ENCODE results near the gene FRY. TPM values are rescaled to one million over a fixed set of nuclear protein-coding genes. Genes with fewer than 3 reads are reported as not detected.
A peak's percentile ranks its signal among the peaks of the same experiment; 100 is the strongest.

The FRY gene
- total and polyA plus RNA-seq, 9 of the 15 experiments (the other 6 are each of a cell fraction or from before 2014, with no cell fraction given): 0.03 to 0.31 (median 0.11) TPM; not detected in 3

GRCh38 chr13:32315238-32316027, 283.9 kb downstream of the FRY start, which contains the start of the genes BRCA2 and ZAR1L (continued):
- no peak; the same call in 1 of the 2 replicates for TF ChIP-seq CEBPG (CRISPR knock-in tag; IDR thresholded peaks at IDR 0.05)
- no peak for TF ChIP-seq CEBPG (tag; conservative IDR thresholded peaks at IDR 0.05 in 1 of 2, IDR thresholded peaks at IDR 0.05 in 1 of 2)
- no peak for TF ChIP-seq RBM25 (IDR thresholded peaks at IDR 0.05; ENCODE audit: low read depth, low read length, severe bottlenecking)
- no peak for TF ChIP-seq CHD4 (IDR thresholded peaks at IDR 0.05; ENCODE audit: insufficient read depth, insufficient replicate concordance, low read depth, low read length, poor library complexity, severe bottlenecking)
- TF ChIP-seq KHSRP (IDR thresholded peaks at IDR 0.05): no peak
- TF ChIP-seq TCF7L2 (IDR thresholded peaks at IDR 0.05; ENCODE audit: low read depth, low read length): no peak
- TF ChIP-seq MTA3 (IDR thresholded peaks at IDR 0.05; ENCODE audit: borderline replicate concordance): no peak
- peak; percentile 77 for TF ChIP-seq POLR2B (IDR thresholded peaks at IDR 0.05; ENCODE audit: low read depth, partially characterized antibody)

GRCh38 chr13:32316028-32316339, 284.4 kb downstream of the FRY start:
- no peaks in the 10 kb centered on the region for H3K27me3 ChIP-seq (ENCODE audit: control insufficient read depth in 2 of 2, insufficient read depth in 2 of 2, low read length in 2 of 2)
- FAIRE-seq: no peak
- TF ChIP-seq TRIM25 (IDR thresholded peaks at IDR 0.05; ENCODE audit: borderline replicate concordance) (no peak), TRIM24 (IDR thresholded peaks at IDR 0.05) (peak in 1 of 2 experiments; percentile 3; a peak in 1 of 4 replicates), ZNF408 (CRISPR knock-in tag; IDR thresholded peaks at IDR 0.05; ENCODE audit: low read depth) (no peak), ZBTB17 (CRISPR knock-in tag; IDR thresholded peaks at IDR 0.05) (no peak), SIN3A (IDR thresholded peaks at IDR 0.05; ENCODE audit: borderline replicate concordance in 2 of 2, control insufficient read depth in 1 of 2, low read depth in 2 of 2, low read length in 2 of 2) (0 out of 4 replicates have a peak, but pooled peaks of 1 of the 2 experiments have one; percentile 54), CBX5 (IDR thresholded peaks at IDR 0.05; ENCODE audit: borderline replicate concordance, low read depth) (no peak), KDM2B (CRISPR knock-in tag; IDR thresholded peaks at IDR 0.05) (no peak), CEBPB (tag; IDR thresholded peaks at IDR 0.05) (peak; percentile 35; the same call in 1 of the 2 replicates)

More at GRCh38 chr13:32316028-32316339, 284.4 kb downstream of the FRY start:
- Histone ChIP-seq H3K9me1 (ENCODE audit: control insufficient read depth, insufficient read depth, low read length) (no peaks in the 10 kb centered on the region), H3K4me2 (ENCODE audit: insufficient read depth, low read length) (peak overlapping the region; percentile 89), H3K27ac (ENCODE audit: extremely low read depth, low read depth, low read length) (peak overlapping the region; percentile 92), H3K4me3 (peak overlapping the region; percentile 50), H3K9ac (ENCODE audit: insufficient read depth in 1 of 2, low read depth in 2 of 2, low read length in 2 of 2) (peak overlapping the region; percentile 93 to 99; a peak in 3 of 4 replicates), H2AFZ (ENCODE audit: low read depth, low read length) (peak overlapping the region; percentile 98), H4K20me1 (replicated peaks; ENCODE audit: control insufficient read depth, insufficient read depth, low read length) (no peaks in the 10 kb centered on the region), H3K79me2 (ENCODE audit: control insufficient read depth, insufficient read depth, low read length) (peaks cover 20% of the 10 kb centered on the region), H3K4me1 (replicated peaks in 1 of 2; ENCODE audit: control insufficient read depth in 2 of 2, insufficient read depth in 2 of 2, low read length in 2 of 2) (peaks cover 0 to 11% of the 10 kb centered on the region in 2 experiments; a peak in 2 of 5 replicates), H3K36me3 (ENCODE audit: control insufficient read depth, insufficient read depth, low read length) (peaks cover 22% of the 10 kb centered on the region; the same call in 2 of the 3 replicates), H3K9me3 (replicated peaks; ENCODE audit: control insufficient read depth, insufficient read depth, low read depth, low read length) (no peaks in the 10 kb centered on the region)
- intact Hi-C loops (cut with micrococcal nuclease): no loop called here
- ATAC-seq (peak; percentile 68), DNase-seq (ENCODE audit: extremely low read depth in 1 of 4, low spot score in 3 of 4) (no peak)
- in situ Hi-C loops (cut with MboI): loop anchor here (25.0 kb wide), 1 partner anchor 404 kb away; no protein-coding TSS in a partner anchor
- POLR2A ChIA-PET: interaction anchor here (0.6 to 1.9 kb wide), 11 partner anchors 10 to 1227 kb away, joined by 3 to 9 read pairs (median 4); partner anchors contain the start of gene N4BP2L2
- no TSS peak for BruUV-seq (replicated peaks)
- WGBS (ENCODE audit: insufficient coverage, low coverage, missing lambda C conversion rate): 2% methylated on average over 13 of the region's 13 CpGs
- CTCF ChIA-PET (ENCODE audit: low intra/inter-chr PET ratio): no interaction called here

Data from K562 (cell line).